DMS79 treated with DMSO at 0.1 percent for 48 hours (cell line): ENCODE measurements around the gene LEKR1.

ENCODE experiments used
- DNase-seq: peaks from one replicate; lab custom pipeline; 2025; lab: John Stamatoyannopoulos, UW

The LEKR1 gene

DNA sequence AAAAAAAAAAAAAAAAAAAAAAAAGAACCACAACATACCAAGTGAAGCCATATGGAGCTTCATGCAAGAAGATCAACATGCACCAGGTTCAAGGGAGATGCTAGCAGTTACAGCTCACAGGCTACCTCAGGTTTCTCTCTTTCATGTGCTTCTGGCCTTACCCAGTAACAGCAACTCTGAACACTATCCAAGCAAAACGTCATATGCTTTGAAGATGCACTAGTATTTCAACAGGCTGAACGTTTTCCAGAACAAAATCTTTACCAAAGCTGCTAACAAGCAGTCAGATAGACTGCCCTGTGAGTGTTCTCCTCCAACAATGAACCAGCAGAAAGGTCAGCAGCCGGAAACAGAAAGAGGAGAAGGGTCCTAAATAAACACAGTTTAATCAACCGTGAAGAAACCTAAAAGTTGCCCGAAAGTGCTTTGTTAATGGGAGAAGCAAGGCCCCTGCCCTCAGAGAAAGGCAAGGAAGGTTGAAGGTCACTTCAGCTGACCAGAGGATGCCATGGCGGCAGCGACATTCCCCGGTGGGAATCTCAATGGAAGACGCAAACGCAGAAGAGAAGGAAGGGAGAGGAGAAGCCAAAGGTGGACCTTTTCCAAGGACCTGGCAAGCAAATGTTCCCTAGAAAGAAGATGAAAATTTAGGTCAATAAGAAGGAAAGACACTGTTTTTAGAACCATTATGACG is 253.7 kb downstream of the LEKR1 start:
- DNase-seq, result no peak

DNA sequence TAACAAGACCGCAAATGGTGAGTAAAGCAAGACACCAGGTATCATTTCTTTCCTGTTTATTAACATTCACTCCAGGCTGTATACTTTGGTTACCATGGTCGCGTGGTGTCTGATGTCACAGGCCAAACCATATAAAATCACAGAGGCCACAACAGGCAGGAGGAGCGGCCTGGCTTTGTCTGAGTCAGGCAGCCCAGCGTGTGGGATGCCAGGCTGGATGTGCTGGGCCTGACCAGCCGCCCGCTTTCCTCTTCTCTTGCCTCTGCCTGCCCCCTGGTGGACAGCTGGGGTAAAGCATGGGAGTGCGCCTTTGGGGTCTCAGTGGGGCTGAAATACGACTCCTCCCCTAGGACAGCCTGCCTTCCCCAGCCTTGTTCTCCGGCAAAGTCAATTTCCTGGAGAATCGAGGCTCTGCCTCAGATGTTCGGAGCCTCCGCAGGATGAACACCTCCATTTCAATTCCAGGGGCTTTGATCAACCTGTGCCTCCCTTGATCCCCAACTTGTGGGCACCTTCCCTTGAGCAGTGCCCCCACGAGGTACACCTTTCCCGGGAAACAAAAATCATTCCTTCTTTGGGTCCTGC is 255.6 kb downstream of the LEKR1 start:
- no peak for DNase-seq

DNA sequence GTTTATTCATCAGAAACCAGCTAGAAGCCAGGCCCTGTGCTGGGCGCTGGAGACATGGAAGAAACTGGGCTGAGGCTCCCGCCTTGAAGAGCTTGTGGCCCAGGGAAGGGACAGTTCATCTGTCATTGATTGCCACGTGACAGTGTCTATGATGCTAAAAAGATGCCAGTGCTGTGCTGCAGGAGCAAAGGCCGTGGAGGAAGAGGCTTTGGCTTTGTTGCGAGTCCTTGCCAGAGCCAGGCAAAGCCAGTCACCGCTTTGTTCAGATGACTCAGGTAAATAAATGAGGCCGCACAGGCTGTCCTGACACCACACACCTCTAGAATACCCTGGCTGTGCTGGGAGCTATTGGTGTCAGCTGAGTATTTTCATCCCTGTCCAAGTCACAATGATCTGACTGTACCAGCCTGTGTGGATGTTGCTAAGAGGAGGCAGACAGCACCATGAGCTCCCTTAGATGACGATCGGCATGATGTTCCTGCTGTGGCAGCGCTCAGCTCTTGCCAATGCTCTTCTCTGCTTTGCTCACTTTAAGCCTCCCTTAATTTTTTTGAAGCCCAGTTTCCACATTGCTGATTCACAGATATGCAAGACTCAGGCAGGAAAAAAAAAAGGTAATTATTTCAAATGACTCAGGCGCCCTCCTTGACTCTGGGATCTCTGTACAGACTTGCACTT is 256.3 kb downstream of the LEKR1 start:
- DNase-seq, result no peak

DNA sequence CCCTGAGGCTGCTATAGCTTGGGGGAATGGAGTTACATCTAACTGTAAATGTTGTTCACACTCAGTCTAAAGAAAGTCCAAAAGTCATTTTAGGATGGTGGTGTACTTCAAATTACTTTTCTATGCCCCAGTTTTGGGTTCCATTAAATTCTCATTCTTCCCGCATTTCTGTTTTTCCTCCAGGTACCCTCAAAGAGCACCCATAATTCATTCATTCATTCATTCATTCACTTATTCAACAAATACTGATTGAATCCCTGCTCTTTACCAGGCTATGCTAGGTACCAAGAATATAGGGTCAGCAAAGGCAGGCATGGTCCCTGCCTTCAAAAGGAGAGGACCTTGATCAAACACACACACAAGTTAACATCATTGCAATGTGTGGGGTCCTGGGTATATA is 257.7 kb downstream of the LEKR1 start:
- DNase-seq, result no peak

DNA sequence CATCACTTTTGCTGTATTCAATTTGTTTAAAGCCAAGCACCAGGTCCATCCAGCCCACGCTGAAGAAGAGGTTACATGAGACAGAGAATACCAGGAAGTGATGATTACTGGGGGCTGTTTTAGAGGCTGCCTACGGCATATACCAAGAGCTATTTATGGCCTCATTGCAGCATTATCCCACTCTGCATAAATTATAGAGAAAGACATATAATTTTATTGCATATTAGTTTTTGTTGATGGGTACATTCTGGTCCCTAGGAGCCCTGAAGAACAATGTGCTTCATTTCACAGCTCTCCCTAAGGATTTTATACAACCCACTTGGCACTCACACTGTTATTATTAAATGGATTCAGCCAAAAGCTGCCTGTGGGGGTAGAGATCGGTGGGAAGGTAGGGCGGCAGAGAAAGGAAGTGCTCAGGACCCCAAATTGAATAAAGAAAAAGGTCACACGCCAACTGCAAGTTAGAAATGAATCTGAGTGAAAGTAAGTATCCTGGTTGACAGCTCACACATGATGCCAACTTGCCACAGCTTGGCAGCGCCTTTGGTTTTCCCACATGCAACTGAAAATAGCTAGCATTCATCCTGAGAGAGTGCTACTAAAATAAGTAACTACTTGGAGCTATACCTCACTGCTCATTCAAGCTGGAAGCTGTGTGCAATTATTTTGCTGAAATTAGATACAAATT is 260.1 kb downstream of the LEKR1 start:
- DNase-seq, result no peak

DNA sequence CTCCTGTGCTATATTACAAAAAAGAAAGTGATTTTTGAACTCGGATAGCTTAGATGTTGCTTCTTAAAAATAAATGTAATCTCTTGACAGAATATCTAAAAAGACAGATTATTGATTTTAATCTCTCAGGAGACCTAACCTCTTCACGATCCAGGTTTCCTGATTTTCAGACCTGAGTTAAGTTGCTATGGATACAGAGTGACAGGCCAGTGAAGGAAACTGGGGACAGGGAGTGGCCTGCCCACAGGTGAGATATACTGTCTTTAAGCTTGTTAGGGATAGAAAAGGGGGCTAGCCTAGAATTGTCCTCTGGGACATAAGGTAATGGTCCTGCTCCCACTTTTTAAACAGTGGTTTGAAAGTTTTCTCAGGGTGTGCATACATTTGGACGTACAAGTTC is 260.6 kb downstream of the LEKR1 start:
- no peak for DNase-seq

DNA sequence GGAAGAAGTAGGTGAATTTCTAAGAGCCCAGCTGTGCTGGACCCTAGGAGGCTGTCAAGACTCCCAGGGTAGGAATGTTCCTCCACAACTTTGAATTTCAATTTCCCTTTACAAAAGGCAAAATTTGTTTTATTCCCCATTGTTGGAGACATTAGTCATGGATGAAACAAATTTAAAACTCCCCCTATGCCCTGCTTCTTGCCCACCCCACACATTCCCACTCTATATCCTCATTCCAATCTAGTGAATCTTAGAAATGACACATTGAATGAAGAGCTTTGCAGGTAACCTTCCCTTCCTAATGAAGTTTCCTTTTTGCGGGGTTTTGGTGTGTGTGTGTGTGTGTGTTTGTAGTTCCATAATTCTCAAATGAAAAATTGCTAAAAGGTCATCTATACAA is 261.2 kb downstream of the LEKR1 start:
- no peak for DNase-seq

DNA sequence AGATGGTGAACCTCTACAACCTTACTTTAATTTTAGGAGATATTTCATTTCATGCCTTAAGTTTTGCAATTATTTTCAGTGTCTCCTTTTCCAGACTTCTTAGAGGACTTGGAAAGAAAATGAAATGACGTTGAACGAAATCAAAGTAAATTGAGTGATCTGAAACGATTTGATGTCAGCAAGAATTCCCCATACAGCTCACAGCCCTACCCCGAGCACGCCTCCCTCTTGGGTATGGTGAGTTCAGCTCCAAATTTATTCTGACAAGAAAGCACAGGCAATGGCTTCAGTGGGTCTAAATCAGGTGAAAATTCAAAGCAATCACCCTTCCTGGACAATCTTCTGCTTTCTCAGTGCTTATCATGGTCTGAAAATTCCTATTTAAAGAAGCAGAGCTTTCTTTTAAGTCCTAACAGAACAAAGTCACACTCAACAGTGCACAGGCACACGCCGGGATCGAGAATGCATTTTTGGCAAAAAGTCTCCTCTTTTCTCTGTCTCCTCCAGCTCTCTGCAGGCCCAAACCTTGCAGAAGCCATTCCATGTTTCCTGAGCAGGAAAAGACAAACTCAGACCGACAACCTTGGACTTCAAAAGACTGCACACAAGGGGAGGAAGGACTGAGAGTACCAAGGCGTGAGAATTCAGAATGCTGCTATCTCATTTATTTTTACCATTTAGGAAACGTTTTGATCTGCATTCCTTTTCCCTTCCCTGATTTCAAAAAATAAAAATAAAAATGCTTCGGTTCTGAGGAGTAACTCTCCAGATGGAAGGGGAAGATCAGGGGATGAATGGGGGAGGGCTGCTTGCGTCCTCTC is 261.8 kb downstream of the LEKR1 start:
- DNase-seq, result no peak

DNA sequence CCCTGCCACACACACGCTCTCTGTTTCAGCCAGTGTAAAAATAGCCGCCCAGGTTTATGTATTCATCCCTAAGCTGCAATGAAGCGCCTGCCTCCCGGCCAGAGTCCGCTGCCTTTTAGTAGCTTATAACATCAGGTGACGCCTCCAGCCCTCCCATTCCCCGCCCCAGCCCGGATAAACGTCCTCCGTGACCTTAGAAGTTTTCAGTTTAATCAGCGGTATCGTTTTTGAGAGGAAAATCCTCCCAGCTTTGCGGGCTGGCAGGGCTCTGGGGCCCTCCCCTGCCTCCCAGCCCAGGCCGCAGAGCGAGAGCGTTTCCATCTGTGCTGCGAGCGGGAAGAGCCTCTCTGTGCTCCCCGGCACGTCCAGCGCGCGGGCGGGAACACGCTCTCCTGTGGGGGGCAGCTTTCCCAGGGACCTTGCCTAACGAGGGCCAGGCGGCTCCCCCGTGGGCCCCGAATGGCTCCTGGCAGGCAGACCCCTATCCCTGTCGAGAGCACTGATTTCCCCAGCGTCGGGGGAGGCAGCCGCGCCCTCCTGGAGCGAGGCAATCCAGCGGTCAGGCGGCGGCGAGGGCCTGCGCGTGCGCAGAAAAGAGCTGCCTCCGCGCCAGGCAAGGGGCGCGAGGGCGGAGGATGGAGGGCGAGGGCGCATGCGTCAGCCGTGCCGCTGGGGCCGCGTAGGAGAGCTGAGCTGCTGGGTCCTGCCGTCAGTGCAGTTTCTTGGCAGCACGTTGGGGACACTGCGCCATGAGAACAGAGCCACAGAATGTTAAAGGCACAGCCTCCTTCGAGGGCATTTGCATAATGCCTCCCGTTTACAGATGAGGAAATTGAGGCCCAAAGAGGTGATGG is 262.7 kb downstream of the LEKR1 start:
- no peak for DNase-seq

DNA sequence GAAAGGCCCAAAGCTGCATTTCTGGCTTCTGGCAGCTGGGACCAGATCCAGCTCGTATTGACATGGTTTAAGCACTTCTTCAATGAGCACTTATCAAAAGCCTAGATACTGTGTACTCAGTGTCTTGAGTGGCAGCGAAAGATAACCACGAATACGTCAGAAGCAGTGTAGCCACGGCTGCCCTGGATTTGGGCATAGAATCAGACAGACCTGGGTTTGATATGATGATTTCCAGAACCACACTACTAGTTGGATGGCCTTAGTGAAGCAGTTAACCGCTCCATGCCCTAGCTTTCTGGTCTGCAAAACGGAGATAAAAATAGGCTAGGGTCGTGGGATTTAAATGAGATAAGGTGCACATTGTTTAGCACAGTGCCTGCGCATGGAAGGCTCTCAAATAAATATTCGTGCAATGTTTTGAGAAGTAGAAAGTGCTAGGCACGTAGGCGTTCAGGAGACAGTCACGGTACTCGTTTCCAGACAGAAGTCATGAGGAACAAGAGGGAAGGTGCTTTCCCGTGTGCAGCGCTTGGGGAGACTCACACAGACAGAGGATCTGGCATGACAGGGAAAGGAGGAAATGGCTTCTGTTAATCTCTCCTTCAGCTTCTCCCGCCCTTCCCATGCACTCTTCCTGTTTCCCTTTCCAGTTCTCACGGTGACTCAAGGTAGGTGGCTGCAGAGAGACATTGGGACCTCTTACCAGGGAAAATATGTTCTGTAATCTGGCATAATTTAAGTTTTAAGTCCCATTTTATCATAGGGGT is 263.5 kb downstream of the LEKR1 start:
- DNase-seq, result no peak

DNA sequence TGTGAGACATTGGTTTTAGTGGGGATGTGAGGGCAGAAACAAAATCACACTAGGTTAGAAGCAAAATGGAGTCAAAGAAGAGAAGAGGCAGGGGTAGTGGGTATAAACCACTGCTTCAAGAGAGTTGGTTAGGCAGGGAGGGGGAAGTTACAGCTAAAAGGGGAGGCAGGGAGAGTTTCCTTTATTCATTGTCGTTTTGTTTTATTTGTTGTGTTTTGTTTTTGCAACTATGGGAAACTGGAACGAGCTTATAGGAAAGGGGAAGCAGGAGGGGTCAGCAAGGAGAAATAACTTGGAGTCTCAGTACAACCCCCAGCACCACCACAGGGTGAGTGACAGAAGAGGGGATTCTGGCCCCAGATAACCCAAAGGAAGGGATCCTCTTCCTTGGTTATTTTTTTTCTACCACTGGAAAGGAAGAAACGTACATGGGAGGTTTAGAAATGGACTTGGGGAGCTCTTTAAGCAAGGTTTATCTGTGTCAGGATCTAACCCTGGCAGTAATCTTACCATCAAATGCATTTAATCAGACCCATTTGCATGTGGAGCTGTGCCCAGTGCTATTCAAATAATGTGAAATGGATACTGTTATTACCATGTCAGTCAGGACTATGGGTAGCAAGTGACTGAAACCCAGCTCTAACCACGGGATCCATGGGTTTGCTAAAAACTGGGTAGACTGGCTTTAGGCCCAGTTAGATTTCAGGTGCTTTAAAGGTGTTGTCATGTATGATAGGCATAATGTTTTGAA is 265.1 kb downstream of the LEKR1 start:
- no peak for DNase-seq

DNA sequence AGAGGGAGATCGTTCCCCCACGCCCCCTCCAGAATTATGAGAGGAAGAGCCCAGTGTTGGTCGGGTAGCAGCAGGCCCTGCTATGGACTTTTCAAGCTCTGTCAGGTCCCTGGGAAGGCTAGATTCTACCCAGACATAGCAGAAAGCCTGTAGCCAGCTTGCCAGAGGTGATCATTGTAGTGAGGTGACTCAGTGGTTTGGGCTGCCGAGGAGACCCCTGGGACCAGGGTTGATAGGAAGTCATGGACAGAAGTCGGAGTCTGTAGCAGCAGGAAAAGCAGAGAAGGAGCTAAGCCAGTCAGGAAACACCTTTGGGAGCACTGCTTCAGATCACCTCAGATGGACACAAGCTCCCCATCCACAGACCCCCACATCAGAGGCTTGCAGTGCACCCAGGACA is 266.1 kb downstream of the LEKR1 start:
- DNase-seq, result no peak

DNA sequence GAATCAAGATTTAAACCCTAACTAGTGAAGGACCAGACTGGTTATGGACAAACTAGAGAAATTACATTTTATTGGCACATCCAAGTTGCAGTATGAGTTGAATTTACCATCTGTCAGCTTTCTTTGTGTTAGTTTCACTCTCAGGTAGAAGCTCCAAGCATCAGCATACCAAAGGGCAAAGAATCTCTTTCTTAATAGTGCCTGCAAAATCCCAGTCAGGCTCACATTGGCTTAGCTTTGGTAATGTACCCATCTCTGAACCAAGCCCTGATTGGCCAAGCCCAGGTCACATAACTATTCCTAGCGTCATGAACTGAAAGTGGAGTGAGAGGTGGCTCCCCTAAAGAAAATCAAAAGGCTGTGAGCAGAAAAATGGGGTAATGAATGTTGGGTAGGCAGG is 266.9 kb downstream of the LEKR1 start:
- DNase-seq, result no peak

DNA sequence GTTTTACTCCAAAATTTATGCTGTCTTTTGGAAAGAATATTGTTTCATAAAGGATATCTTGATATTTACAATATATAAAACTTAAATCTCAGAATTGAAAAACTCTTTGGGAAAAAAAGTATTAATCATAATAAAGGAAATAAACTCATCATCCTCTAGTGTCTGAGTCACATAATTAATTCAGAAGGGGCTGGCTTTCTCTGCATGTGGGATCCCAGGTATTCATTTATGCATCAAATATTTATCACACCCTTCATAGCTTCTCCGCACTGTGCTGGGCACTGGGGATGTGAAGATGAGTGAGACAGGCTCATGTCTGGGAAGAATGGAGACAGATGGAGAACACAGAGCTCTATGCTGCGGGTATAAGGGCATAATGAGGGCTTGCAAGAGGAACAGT is 268.1 kb downstream of the LEKR1 start:
- DNase-seq, result no peak

DNA sequence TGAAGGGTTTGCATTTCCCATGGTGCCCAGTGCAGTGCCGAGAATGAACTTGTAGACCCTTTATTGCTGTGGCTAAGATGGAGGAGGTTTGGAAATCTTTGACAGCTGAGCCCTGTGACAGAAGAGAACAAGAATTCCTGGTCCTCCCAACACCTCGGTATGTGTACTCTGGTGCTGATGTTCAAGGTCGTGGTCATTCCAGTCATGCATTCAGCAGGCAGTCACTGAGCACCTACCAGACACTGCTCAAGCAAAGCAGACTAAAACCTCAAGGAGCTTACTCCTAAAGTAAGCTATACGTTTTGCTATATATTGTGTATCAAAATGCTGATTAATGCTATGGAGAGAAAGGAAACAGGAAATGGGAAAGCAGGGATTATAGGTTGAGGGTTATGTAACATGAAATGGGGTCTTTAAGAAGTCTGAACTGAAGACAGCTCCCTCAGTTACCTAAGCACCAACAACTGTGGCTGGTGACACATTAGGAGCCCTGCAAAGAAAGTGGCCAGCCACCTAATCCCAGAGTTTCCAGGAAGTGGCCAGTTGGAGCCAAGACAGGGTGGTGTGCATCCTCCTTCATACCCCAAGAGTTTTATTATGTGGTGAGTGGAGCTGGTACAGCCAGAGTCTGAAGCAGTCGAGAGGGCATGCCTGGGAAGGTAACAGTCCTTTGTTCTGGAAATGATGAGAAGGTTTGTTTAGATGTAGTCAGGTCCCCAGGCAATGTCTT is 268.8 kb downstream of the LEKR1 start:
- DNase-seq, result no peak
